Measurements from ENCODE around the gene FADS6. TPM values are rescaled to one million over a fixed set of nuclear protein-coding genes. Genes with fewer than 3 reads are reported as not detected.

Gene FADS6
- polyA plus RNA-seq, 1 of the 3 experiments (the other 2 are of a cell fraction): not detected

DNA sequence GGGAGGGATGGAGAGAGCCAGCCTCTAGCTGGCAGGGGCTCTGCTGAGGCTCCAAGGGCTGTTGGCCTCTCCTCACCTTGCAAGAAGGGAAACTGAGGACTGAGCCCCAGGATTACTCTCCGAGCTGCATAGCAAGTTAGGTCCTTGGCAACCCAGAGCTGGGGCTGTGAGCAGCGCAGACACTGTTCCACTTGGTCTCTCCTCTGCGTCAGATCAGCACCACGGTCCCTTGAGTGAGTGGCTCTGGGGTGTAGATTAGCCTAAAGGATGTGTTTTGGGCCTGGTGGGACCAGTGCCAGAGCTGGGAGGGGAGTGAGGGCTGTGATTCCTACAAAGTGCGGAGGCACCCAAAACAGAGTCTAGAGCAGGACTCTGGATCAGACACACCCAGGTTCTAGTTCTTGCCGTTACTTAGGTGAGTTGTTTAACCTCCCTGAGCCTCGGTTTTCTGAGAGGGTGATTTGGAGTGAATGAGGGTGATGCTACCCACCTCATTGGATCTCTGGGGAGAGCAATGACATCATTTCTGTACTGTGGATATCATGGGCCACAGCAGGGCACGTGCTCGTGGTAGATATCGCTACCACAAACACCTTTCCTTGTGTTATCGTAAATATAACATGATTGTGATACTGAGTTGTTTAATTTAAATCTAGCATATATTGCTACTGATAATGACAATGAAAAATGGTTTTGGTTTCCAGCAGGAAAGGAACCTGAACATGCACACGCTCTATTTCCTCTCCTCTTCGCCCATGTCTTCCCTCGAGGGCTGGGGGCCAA, 8.1 kb upstream of the FADS6 start:
- no peak overlapping the region for H3K4me2 ChIP-seq
- H4K20me1 ChIP-seq (ENCODE audit: insufficient read depth): no peaks in the 10 kb centered on the region
- H3K27ac ChIP-seq (ENCODE audit: low read depth in 2 of 2, low read length in 1 of 2): no peak overlapping the region
- ChIA-PET CTCF (interaction anchor here (0.9 to 3.1 kb wide), 7 partner anchors 11 to 300 kb away, joined by 3 to 13 read pairs (median 4); partner anchors contain the start of genes GRIN2C, OTOP2 and USH1G), POLR2A (no interaction called here)
- no peaks in the 10 kb centered on the region for H3F3A ChIP-seq (replicated peaks; ENCODE audit: insufficient read depth)
- no peaks in the 10 kb centered on the region for H3K4me1 ChIP-seq (ENCODE audit: control insufficient read depth in 1 of 2, insufficient read depth in 2 of 2, low read depth in 1 of 2, low read length in 1 of 2)
- no peak overlapping the region for H3K4me3 ChIP-seq (ENCODE audit: low read depth in 2 of 2, low read length in 1 of 2)
- 67% methylated on average over 14 of the region's 14 CpGs for WGBS (ENCODE audit: low lambda C conversion rate)
- no peak overlapping the region for H3K9ac ChIP-seq
- no peak for DNase-seq
- H3K9me2 ChIP-seq: no peaks in the 10 kb centered on the region
- TF ChIP-seq, protein P1, sequence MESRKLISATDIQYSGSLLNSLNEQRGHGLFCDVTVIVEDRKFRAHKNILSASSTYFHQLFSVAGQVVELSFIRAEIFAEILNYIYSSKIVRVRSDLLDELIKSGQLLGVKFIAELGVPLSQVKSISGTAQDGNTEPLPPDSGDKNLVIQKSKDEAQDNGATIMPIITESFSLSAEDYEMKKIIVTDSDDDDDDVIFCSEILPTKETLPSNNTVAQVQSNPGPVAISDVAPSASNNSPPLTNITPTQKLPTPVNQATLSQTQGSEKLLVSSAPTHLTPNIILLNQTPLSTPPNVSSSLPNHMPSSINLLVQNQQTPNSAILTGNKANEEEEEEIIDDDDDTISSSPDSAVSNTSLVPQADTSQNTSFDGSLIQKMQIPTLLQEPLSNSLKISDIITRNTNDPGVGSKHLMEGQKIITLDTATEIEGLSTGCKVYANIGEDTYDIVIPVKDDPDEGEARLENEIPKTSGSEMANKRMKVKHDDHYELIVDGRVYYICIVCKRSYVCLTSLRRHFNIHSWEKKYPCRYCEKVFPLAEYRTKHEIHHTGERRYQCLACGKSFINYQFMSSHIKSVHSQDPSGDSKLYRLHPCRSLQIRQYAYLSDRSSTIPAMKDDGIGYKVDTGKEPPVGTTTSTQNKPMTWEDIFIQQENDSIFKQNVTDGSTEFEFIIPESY (IDR thresholded peaks at IDR 0.05; ENCODE audit: borderline replicate concordance, low read depth): no peak
- TF ChIP-seq SMC3 (IDR thresholded peaks at IDR 0.05; ENCODE audit: low read depth, low read length) (no peak), SIN3A (IDR thresholded peaks at IDR 0.05; ENCODE audit: borderline replicate concordance, low read depth, low read length) (no peak), TEAD4 (IDR thresholded peaks at IDR 0.05; ENCODE audit: borderline replicate concordance, insufficient read depth) (no peak), FOXJ3 (CRISPR knock-in tag; IDR thresholded peaks at IDR 0.05) (no peak), GABPA (IDR thresholded peaks at IDR 0.05; ENCODE audit: low read depth) (no peak), JUND (IDR thresholded peaks at IDR 0.05) (no peak), ELF1 (IDR thresholded peaks at IDR 0.05) (no peak), FOSL2 (IDR thresholded peaks at IDR 0.05; ENCODE audit: borderline replicate concordance, low read depth) (no peak), TAF1 (IDR thresholded peaks at IDR 0.05; ENCODE audit: borderline replicate concordance, low read depth, low read length) (no peak), MEF2A (IDR thresholded peaks at IDR 0.05; ENCODE audit: borderline replicate concordance, low read depth) (no peak), MXI1 (IDR thresholded peaks at IDR 0.05; ENCODE audit: low read depth, low read length) (no peak), RCOR1 (IDR thresholded peaks at IDR 0.05; ENCODE audit: low read length) (no peak), TCF12 (IDR thresholded peaks at IDR 0.05) (no peak), FOXM1 (IDR thresholded peaks at IDR 0.05; ENCODE audit: low read depth) (no peak), GATA2 (CRISPR knock-in tag; IDR thresholded peaks at IDR 0.05) (no peak)
- TF ChIP-seq, protein P2, sequence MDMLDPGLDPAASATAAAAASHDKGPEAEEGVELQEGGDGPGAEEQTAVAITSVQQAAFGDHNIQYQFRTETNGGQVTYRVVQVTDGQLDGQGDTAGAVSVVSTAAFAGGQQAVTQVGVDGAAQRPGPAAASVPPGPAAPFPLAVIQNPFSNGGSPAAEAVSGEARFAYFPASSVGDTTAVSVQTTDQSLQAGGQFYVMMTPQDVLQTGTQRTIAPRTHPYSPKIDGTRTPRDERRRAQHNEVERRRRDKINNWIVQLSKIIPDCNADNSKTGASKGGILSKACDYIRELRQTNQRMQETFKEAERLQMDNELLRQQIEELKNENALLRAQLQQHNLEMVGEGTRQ (IDR thresholded peaks at IDR 0.05; ENCODE audit: borderline replicate concordance, low read depth, low read length): no peak
- TF ChIP-seq, protein P3, sequence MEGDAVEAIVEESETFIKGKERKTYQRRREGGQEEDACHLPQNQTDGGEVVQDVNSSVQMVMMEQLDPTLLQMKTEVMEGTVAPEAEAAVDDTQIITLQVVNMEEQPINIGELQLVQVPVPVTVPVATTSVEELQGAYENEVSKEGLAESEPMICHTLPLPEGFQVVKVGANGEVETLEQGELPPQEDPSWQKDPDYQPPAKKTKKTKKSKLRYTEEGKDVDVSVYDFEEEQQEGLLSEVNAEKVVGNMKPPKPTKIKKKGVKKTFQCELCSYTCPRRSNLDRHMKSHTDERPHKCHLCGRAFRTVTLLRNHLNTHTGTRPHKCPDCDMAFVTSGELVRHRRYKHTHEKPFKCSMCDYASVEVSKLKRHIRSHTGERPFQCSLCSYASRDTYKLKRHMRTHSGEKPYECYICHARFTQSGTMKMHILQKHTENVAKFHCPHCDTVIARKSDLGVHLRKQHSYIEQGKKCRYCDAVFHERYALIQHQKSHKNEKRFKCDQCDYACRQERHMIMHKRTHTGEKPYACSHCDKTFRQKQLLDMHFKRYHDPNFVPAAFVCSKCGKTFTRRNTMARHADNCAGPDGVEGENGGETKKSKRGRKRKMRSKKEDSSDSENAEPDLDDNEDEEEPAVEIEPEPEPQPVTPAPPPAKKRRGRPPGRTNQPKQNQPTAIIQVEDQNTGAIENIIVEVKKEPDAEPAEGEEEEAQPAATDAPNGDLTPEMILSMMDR (IDR thresholded peaks at IDR 0.05): no peak
- TF ChIP-seq, protein P4, sequence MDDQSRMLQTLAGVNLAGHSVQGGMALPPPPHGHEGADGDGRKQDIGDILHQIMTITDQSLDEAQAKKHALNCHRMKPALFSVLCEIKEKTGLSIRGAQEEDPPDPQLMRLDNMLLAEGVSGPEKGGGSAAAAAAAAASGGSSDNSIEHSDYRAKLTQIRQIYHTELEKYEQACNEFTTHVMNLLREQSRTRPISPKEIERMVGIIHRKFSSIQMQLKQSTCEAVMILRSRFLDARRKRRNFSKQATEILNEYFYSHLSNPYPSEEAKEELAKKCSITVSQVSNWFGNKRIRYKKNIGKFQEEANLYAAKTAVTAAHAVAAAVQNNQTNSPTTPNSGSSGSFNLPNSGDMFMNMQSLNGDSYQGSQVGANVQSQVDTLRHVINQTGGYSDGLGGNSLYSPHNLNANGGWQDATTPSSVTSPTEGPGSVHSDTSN (IDR thresholded peaks at IDR 0.05): no peak
- no peaks in the 10 kb centered on the region for H3K79me2 ChIP-seq (ENCODE audit: insufficient read depth)
- no peaks in the 10 kb centered on the region for H3K9me3 ChIP-seq
- H2AFZ ChIP-seq (ENCODE audit: low read depth): no peak overlapping the region
- H3K36me3 ChIP-seq (replicated peaks in 1 of 2; ENCODE audit: control insufficient read depth in 1 of 2, insufficient read depth in 2 of 2, low read length in 1 of 2): no peaks in the 10 kb centered on the region
- peaks cover 27% of the 10 kb centered on the region for H3K27me3 ChIP-seq (ENCODE audit: insufficient read depth)
